Activated naive CD4-positive, alpha-beta T cell treated with anti-CD3 and anti-CD28 coated beads for 36 hours (primary cell): ENCODE data around the gene CHRNB2. TPM values are rescaled to one million over a fixed set of nuclear protein-coding genes. Genes with fewer than 3 reads are reported as not detected.

Experiments used
- CTCF ChIA-PET: fragments of 350-600 bp; sonication (Branson Sonifier 250); formaldehyde crosslinking; loops from one replicate; lab custom pipeline; 2021; ENCODE audit warnings: antibody characterized with exemption; lab: Charles Lee
- DNase-seq: peaks from one replicate; pipeline ENCODE4 v3.0.0-alpha.2; 2020
- H3K27ac Mint-ChIP-seq: one replicate; pipeline ENCODE4 v1.8.0; 2021; ENCODE audit warnings: mild to moderate bottlenecking, mixed read lengths
- H3K27me3 Mint-ChIP-seq: one replicate; pipeline ENCODE4 v1.8.0; 2021; ENCODE audit warnings: low read depth, mixed read lengths
- H3K36me3 Mint-ChIP-seq: one replicate; pipeline ENCODE4 v1.8.0; 2021; ENCODE audit warnings: low read depth, mixed read lengths
- H3K4me1 Mint-ChIP-seq: one replicate; pipeline ENCODE4 v1.8.0; 2021; ENCODE audit warnings: low read depth, mixed read lengths
- H3K4me3 Mint-ChIP-seq: one replicate; pipeline ENCODE4 v1.8.0; 2021; ENCODE audit warnings: mild to moderate bottlenecking, moderate library complexity, mixed read lengths
- H3K9me3 Mint-ChIP-seq: one replicate; pipeline ENCODE4 v1.8.0; 2021; ENCODE audit warnings: mixed read lengths
- intact Hi-C: fragments of 100-400 bp; cut with micrococcal nuclease; formaldehyde crosslinking; loops from one replicate; pipeline ENCODE4 v1.15.1; 2023
- total RNA-seq, 2 experiments: library from RNA; stranded (reverse); gene quantifications; one replicate each; pipeline ENCODE4 v1.2.3, GENCODE V29; 2021

CHRNB2 gene
- total RNA-seq, 2 experiments from 2014 or later, result not detected

DNA sequence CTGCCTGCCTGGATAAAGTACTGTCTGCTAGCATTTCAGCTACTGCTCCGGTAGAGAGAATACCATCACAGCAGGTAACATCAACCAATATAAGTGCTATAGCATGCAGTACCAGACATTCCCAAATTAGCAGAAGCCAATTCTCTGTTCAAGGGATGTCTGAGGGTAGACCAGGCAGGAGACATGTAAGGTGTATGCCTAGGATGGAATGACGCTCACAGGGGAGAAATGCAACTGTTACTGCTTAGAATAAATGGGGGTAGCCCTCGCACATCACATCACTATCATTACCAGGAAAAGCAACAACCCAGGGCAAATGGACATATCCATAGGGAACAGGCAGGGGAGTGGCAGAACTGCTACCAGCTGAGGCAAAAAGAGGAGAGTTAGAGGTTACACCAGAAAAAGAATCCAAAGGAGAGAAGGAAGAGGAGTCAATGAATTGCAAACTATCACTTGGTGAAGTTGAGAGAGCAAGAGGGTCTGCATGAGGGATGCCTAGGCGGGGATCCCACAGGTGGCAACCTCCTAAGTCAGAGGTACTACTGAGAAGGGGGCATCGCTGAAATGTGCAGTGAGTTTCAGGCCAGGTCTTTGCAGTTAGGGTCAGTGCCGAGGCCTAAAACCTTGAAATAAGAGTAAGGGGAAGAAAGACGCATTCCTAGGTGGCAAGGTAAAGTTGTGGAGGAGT lies 10.2 kb upstream of the CHRNB2 start:
- H3K27me3 Mint-ChIP-seq, result no peaks in the 10 kb centered on the region
- CTCF ChIA-PET, result interaction anchor here (1.0 to 1.6 kb wide), 3 partner anchors 8 to 222 kb away, joined by 3 to 6 read pairs (median 3); no protein-coding TSS in a partner anchor
- H3K4me1 Mint-ChIP-seq, result peaks cover 28% of the 10 kb centered on the region
- intact Hi-C loops, result loop anchor here (5.0 kb wide), 1 partner anchor 375 kb away; no protein-coding TSS in a partner anchor
- no peak for DNase-seq
- no peaks in the 10 kb centered on the region for H3K9me3 Mint-ChIP-seq
- peaks cover 31% of the 10 kb centered on the region for H3K36me3 Mint-ChIP-seq
- H3K4me3 Mint-ChIP-seq, result peak overlapping the region; percentile 88
- peak overlapping the region; percentile 86 for H3K27ac Mint-ChIP-seq

DNA sequence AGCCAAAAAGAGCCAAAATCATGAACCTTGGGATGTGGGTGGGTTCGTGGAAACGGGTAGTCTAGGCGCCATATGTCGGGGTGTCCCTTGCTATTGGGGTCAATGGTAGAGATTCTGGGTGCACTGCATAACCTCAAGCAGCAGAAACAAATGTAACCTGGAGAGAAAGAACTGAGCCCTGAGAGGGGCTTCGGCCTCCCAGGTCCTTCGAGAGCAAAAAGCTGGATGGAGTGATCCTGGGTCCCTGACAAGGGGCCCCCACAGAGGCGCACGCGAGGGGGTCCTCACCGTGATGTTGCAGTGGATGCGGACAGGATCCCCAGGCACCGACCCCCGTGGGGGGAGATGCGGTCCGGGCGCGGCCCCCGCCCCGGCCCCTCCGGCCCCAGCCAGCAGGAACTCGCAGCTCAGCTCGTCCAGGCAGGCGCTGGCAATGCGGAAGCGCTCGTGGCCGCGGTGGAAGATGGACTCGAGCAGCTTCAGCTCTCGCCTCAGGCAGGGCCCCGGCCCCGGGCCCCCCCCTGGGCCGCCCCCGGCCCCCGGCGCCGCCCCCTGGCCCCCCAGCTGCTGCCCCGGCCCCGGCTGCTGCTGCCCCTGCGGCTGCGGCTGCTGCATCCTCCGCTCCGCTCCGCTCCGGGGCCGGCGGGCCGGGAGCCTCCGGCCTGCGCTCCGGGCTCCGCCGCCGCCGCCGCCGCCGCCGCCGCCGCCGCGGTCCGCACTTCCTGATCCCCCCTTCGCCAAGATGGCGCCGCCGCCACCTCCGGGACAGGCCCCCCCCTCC lies 9.4 kb upstream of the CHRNB2 start, which contains the start of gene UBE2Q1:
Gene UBE2Q1, minus strand, starts transcription at position 724 of the 781 bp plus-strand sequence. Its CDS starts 109 bp downstream, at position 615.
- peak; percentile 53 for DNase-seq
- no peaks in the 10 kb centered on the region for H3K9me3 Mint-ChIP-seq
- CTCF ChIA-PET, result interaction anchor here (1.6 kb wide), 1 partner anchor 12 kb away, joined by 6 read pairs; no protein-coding TSS in a partner anchor
- H3K4me3 Mint-ChIP-seq, result peak within 1 kb of the TSS; percentile 91
- intact Hi-C loops, result loop anchor here (1.0 to 5.0 kb wide), 6 partner anchors 153 to 577 kb away; partner anchors contain the start of genes IL6R, KCNN3 and SLC50A1
- H3K36me3 Mint-ChIP-seq, result peaks cover 26% of the 10 kb centered on the region
- no peaks in the 10 kb centered on the region for H3K27me3 Mint-ChIP-seq
- H3K4me1 Mint-ChIP-seq, result peaks cover 28% of the 10 kb centered on the region
- H3K27ac Mint-ChIP-seq, result peak within 1 kb of the TSS; percentile 92

DNA sequence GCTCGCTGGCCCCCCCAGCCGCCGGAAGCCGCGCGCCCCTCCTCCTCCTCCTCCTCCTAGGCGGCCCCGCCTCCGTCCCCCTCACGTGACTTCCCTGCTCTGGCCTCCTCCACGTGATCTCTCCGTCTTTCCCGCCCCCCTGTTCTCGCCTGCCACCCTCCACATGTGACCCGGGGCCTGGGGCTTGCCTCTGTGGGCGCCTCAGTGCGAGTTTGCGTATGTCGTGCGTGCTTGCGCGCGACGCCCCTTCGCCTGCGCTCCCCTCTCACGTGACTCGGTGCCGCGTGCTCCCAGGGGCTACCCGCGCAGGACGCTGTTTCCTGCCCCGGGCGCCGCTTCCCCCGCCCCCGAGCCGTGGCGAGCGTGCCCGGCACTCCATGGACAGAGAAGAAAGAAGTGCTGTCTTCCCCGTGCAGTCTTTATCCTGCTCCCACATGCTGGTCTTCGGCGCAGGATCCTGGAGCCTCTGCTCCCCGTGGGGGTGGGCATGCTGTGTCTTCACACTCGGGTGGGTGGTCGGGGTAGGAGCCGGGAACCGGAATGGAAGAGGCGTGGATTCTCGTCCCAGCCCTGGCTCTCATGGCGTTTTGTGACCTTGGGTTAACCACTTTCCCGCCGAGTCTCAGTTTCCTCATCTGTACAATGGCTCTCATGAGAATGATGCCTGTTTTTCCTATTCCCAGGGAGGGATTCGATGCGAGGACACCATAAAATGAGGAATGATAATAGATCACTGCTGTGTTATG lies 8.7 kb upstream of the CHRNB2 start:
- DNase-seq, result peak; percentile 99
- peak overlapping the region; percentile 92 for H3K27ac Mint-ChIP-seq
- no peaks in the 10 kb centered on the region for H3K9me3 Mint-ChIP-seq
- H3K4me1 Mint-ChIP-seq, result peaks cover 28% of the 10 kb centered on the region
- peak overlapping the region; percentile 91 for H3K4me3 Mint-ChIP-seq
- CTCF ChIA-PET, result interaction anchor here (0.7 to 2.4 kb wide), 28 partner anchors 10 to 797 kb away, joined by 3 to 18 read pairs (median 4); partner anchors contain the start of gene PMVK
- intact Hi-C loops, result loop anchor here (1.0 to 5.0 kb wide), 16 partner anchors 50 to 576 kb away; partner anchors contain the start of genes IL6R, KCNN3, PMVK and SLC50A1
- no peaks in the 10 kb centered on the region for H3K27me3 Mint-ChIP-seq
- H3K36me3 Mint-ChIP-seq, result peaks cover 21% of the 10 kb centered on the region

GRCh38 chr1:154559466-154560044 lies 8.0 kb upstream of the CHRNB2 start:
- peak overlapping the region; percentile 92 for H3K27ac Mint-ChIP-seq
- CTCF ChIA-PET, result interaction anchor here (0.7 to 2.4 kb wide), 43 partner anchors 11 to 798 kb away, joined by 3 to 18 read pairs (median 4); partner anchors contain the start of gene PMVK
- DNase-seq, result peak; percentile 92
- H3K36me3 Mint-ChIP-seq, result peaks cover 18% of the 10 kb centered on the region
- intact Hi-C loops, result loop anchor here (1.0 to 5.0 kb wide), 13 partner anchors 50 to 525 kb away; partner anchors contain the start of genes KCNN3 and PMVK
- H3K4me1 Mint-ChIP-seq, result peaks cover 28% of the 10 kb centered on the region
- no peaks in the 10 kb centered on the region for H3K9me3 Mint-ChIP-seq
- H3K27me3 Mint-ChIP-seq, result no peaks in the 10 kb centered on the region
- peak overlapping the region; percentile 91 for H3K4me3 Mint-ChIP-seq

GRCh38 chr1:154565876-154566275 lies 1.7 kb upstream of the CHRNB2 start:
- H3K4me3 Mint-ChIP-seq, result no peak overlapping the region
- intact Hi-C loops, result no loop called here
- peaks cover 16% of the 10 kb centered on the region for H3K27me3 Mint-ChIP-seq
- no peak overlapping the region for H3K27ac Mint-ChIP-seq
- CTCF ChIA-PET, result no interaction called here
- H3K4me1 Mint-ChIP-seq, result peaks cover 7% of the 10 kb centered on the region
- no peaks in the 10 kb centered on the region for H3K9me3 Mint-ChIP-seq
- H3K36me3 Mint-ChIP-seq, result no peaks in the 10 kb centered on the region
- no peak for DNase-seq

- Mint-ChIP-seq H3K4me1 (peaks cover 7% of the 10 kb centered on the region), H3K4me3 (no peak overlapping the region)
Measured at GRCh38 chr1:154568157-154568815, 708 bp downstream of the CHRNB2 start.

GRCh38 chr1:154571244-154571963 lies 3.8 kb downstream of the CHRNB2 start:
- no peak for DNase-seq
- CTCF ChIA-PET, result no interaction called here
- Mint-ChIP-seq H3K4me1 (peaks cover 7% of the 10 kb centered on the region), H3K4me3 (no peak overlapping the region), H3K27me3 (peaks cover 15% of the 10 kb centered on the region), H3K27ac (no peak overlapping the region), H3K9me3 (no peaks in the 10 kb centered on the region), H3K36me3 (no peaks in the 10 kb centered on the region)
- intact Hi-C loops, result no loop called here

More at GRCh38 chr1:154568157-154568815, 708 bp downstream of the CHRNB2 start:
- CTCF ChIA-PET, result interaction anchor here (0.6 kb wide), 1 partner anchor 161 kb away, joined by 3 read pairs; no protein-coding TSS in a partner anchor
- Mint-ChIP-seq H3K27me3 (peaks cover 16% of the 10 kb centered on the region), H3K27ac (no peak overlapping the region), H3K9me3 (no peaks in the 10 kb centered on the region), H3K36me3 (no peaks in the 10 kb centered on the region)
- DNase-seq, result no peak
- intact Hi-C loops, result no loop called here

DNA sequence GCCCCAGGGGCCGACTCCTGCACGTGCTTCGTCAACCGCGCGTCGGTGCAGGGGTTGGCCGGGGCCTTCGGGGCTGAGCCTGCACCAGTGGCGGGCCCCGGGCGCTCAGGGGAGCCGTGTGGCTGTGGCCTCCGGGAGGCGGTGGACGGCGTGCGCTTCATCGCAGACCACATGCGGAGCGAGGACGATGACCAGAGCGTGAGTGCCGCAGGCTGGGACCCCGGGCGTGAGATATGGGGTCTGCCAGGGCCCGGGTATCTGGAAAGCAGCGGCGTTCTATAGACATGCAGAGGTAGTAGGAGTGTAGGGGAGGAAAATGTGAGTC lies 4.3 kb downstream of the CHRNB2 start:
- no peak for DNase-seq
- Mint-ChIP-seq H3K4me1 (peaks cover 7% of the 10 kb centered on the region), H3K9me3 (no peaks in the 10 kb centered on the region), H3K36me3 (no peaks in the 10 kb centered on the region), H3K4me3 (no peak overlapping the region), H3K27ac (no peak overlapping the region), H3K27me3 (peaks cover 12% of the 10 kb centered on the region)
- intact Hi-C loops, result no loop called here
- CTCF ChIA-PET, result no interaction called here

DNA sequence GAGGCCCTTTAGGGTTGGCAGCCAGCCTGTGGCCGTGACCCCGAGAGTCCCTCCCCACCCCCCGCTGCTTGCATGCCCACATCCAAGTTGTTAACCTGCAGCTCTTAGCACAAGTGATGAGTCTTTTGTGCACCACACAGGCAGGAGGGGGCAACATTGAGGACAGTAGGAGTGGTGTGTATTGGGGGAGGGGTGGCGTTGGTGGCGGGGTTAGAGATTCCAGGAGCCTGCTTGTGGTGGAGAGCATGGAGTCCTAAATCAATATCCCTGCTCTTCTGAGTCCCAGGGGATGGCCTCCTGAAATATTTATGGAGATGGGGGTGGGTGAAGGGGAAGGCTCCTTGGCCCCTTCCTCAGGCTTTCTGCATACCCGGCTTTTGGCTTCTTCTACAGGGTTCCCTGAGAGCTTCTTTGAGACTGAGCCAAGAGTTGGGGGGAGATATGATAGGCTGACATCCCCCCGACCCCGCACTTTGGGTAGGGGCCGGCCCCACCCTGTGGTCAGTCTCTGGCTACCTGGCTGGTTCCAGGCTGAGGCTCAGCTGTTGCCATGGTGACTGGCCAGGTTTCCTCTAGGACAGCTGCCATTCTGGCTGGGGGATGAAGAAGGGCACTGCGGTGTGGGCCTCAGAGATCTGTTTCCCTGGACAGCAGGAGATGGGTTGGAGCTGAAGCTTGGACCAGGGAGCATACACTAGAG lies 5.0 kb downstream of the CHRNB2 start:
- CTCF ChIA-PET, result interaction anchor here (1.4 kb wide), 1 partner anchor 13 kb away, joined by 7 read pairs; no protein-coding TSS in a partner anchor
- intact Hi-C loops, result no loop called here
- Mint-ChIP-seq H3K27me3 (peaks cover 8% of the 10 kb centered on the region), H3K4me1 (peaks cover 4% of the 10 kb centered on the region), H3K9me3 (no peaks in the 10 kb centered on the region), H3K36me3 (no peaks in the 10 kb centered on the region), H3K27ac (no peak overlapping the region), H3K4me3 (no peak overlapping the region)
- DNase-seq, result no peak

GRCh38 chr1:154573168-154573510 lies 5.6 kb downstream of the CHRNB2 start:
- no peak overlapping the region for H3K4me3 Mint-ChIP-seq
- peaks cover 6% of the 10 kb centered on the region for H3K27me3 Mint-ChIP-seq
- H3K36me3 Mint-ChIP-seq, result peaks cover 1% of the 10 kb centered on the region
- no peak overlapping the region for H3K27ac Mint-ChIP-seq
- CTCF ChIA-PET, result interaction anchor here (1.4 kb wide), 1 partner anchor 13 kb away, joined by 7 read pairs; no protein-coding TSS in a partner anchor
- no peaks in the 10 kb centered on the region for H3K4me1 Mint-ChIP-seq
- no peaks in the 10 kb centered on the region for H3K9me3 Mint-ChIP-seq
- DNase-seq, result no peak
- intact Hi-C loops, result no loop called here
